ENCODE data around the gene SPEM1.
"Not testable (repeated sequence)": the region's sequence is repeated elsewhere in the genome, so short reads cannot be mapped to it uniquely, and the experiment has no call there.

Gene SPEM1

GRCh38 chr17:7443499-7444485, 23.7 kb downstream of the SPEM1 start:
- no peak for DNase-seq

- no peak for DNase-seq
Observed at GRCh38 chr17:7444682-7445618, 24.8 kb downstream of the SPEM1 start, which contains the start of gene CHRNB1. CHRNB1 (plus strand) TSS chr17:7445061; CDS start chr17:7445128, 67 bp downstream.

GRCh38 chr17:7445619-7445968, 25.5 kb downstream of the SPEM1 start:
- DNase-seq = no peak

- no peak for DNase-seq
Observed at GRCh38 chr17:7448461-7448860, 28.3 kb downstream of the SPEM1 start.

GRCh38 chr17:7459961-7460545, 39.9 kb downstream of the SPEM1 start:
- DNase-seq = no peak

- no peak for DNase-seq
Observed at GRCh38 chr17:7460850-7461660, 40.9 kb downstream of the SPEM1 start.

- DNase-seq = no peak
Observed at GRCh38 chr17:7462474-7463371, 42.6 kb downstream of the SPEM1 start.

- no peak for DNase-seq
Observed at GRCh38 chr17:7463372-7463846, 43.3 kb downstream of the SPEM1 start.

GRCh38 chr17:7464081-7464480, 44.0 kb downstream of the SPEM1 start:
- no peak for DNase-seq

GRCh38 chr17:7465597-7466275, 45.6 kb downstream of the SPEM1 start:
- DNase-seq = no peak

GRCh38 chr17:7466318-7466638, 46.2 kb downstream of the SPEM1 start:
- no peak for DNase-seq

- no peak for DNase-seq
Observed at GRCh38 chr17:7466639-7467341, 46.7 kb downstream of the SPEM1 start.

GRCh38 chr17:7467498-7467897, 47.4 kb downstream of the SPEM1 start:
- DNase-seq = no peak

GRCh38 chr17:7468290-7468689, 48.2 kb downstream of the SPEM1 start:
- DNase-seq = no peak

- no peak for DNase-seq
Observed at GRCh38 chr17:7468804-7469389, 48.8 kb downstream of the SPEM1 start.

GRCh38 chr17:7469843-7470242, 49.7 kb downstream of the SPEM1 start:
- DNase-seq = not testable (repeated sequence)

GRCh38 chr17:7470457-7470973, 50.4 kb downstream of the SPEM1 start:
- DNase-seq = not testable (repeated sequence)
